Stimulated activated CD4-positive, alpha-beta T cell treated with anti-CD3 and anti-CD28 coated beads, Interleukin-2, amount 100 ng/mL, for 48 hours (primary cell): ENCODE results near the gene PRKCZ.

Source experiments
- DNase-seq, 2 donors: peaks; one replicate each; pipeline ENCODE4 v3.0.0-alpha.2; 2020

Gene PRKCZ

GRCh38 chr1:2233468-2233867 is 183.3 kb downstream of the PRKCZ start:
- no peak for DNase-seq

- DNase-seq: peak in 1 of 2 donors; percentile 41
Measured at GRCh38 chr1:2233997-2234761, 184.0 kb downstream of the PRKCZ start.

- no peak for DNase-seq
Measured at GRCh38 chr1:2234762-2235113, 184.5 kb downstream of the PRKCZ start.
